B cell (primary cell): ENCODE measurements around the gene WDR53. TPM values are rescaled to one million over a fixed set of nuclear protein-coding genes. Genes with fewer than 3 reads are reported as not detected.
A peak's percentile ranks its signal among the peaks of the same experiment; 100 is the strongest.

Experiments used
- ATAC-seq: fragments of 200-7000 bp; cut with Tn5 transposase; one replicate; pipeline ENCODE4 v1.10.0; 2021; ENCODE audit warnings: low read depth, mild to moderate bottlenecking, moderate number of reproducible peaks, moderate library complexity
- CTCF ChIA-PET: fragments of 350-600 bp; sonication (Branson Sonifier 250); formaldehyde crosslinking; loops from one replicate; lab custom pipeline; 2021; ENCODE audit warnings: antibody characterized with exemption, inconsistent platforms; lab: Charles Lee
- POLR2A ChIA-PET: fragments of 350-600 bp; sonication (Branson Sonifier 250); formaldehyde crosslinking; loops from one replicate; lab custom pipeline; 2021; ENCODE audit warnings: antibody characterized with exemption; lab: Charles Lee
- DNase-seq: peaks from one replicate; pipeline ENCODE4 v3.0.0; 2013
- H2AFZ ChIP-seq: 2 replicates; pipeline ENCODE4 v1.6.1; 2012; ENCODE audit warnings: mild to moderate bottlenecking, low read depth, low read length; ENCODE audit not compliant: insufficient read depth, poor library complexity, severe bottlenecking
- H3K27ac ChIP-seq, 2 donors: 1 replicate in 1 of 2; 2 replicates in 1 of 2; pipeline ENCODE4 v1.5.1; 2012 to 2013; ENCODE audit warnings: low read length in 2 of 2, mild to moderate bottlenecking in 2 of 2, moderate library complexity in 1 of 2
- H3K27me3 ChIP-seq, 4 experiments: fragments of 200-600 bp in 1 of 4; sonication (generic) in 1 of 4; replicated peaks in 1 of 4; 1 replicate in 2 of 4; 2 replicates in 2 of 4; pipeline versions ENCODE4 v1.6.1 to v1.7.0; 2013 to 2016; ENCODE audit warnings: low read length in 3 of 4, mild to moderate bottlenecking in 2 of 4, mixed read lengths in 1 of 4, moderate library complexity in 1 of 4; ENCODE audit not compliant: insufficient read depth in 4 of 4, control insufficient read depth in 3 of 4; ENCODE audit errors: control extremely low read depth in 1 of 4
- H3K36me3 ChIP-seq, 2 experiments: replicated peaks in 1 of 2; 1 replicate in 1 of 2; 2 replicates in 1 of 2; pipeline versions ENCODE4 v1.6.1 to v1.7.1; 2013; ENCODE audit warnings: low read length in 1 of 2; ENCODE audit not compliant: insufficient read depth in 2 of 2, control insufficient read depth in 1 of 2; ENCODE audit errors: control extremely low read depth in 1 of 2, extremely low read depth in 1 of 2
- H3K4me1 ChIP-seq, 2 donors: fragments of 200-600 bp in 1 of 2; sonication (generic) in 1 of 2; 1 replicate in 1 of 2; 2 replicates in 1 of 2; pipeline versions ENCODE4 v1.5.1 to v1.6.1; 2013 to 2017; ENCODE audit warnings: low read length in 2 of 2; ENCODE audit not compliant: control insufficient read depth in 2 of 2, insufficient read depth in 2 of 2
- H3K4me2 ChIP-seq: replicated peaks from 2 replicates; pipeline ENCODE3; 2012; ENCODE audit warnings: mild to moderate bottlenecking, low read depth, low read length; ENCODE audit not compliant: poor library complexity, severe bottlenecking
- H3K4me3 ChIP-seq, 5 experiments: fragments of 200-600 bp in 1 of 5; sonication (generic) in 1 of 5; 1 replicate in 3 of 5; 2 replicates in 2 of 5; pipeline versions ENCODE4 v1.5.1 to v1.7.0; 2011 to 2016; ENCODE audit warnings: low read length in 4 of 5, mild to moderate bottlenecking in 4 of 5, low read depth in 2 of 5, control low read depth in 1 of 5, moderate library complexity in 1 of 5; ENCODE audit not compliant: insufficient read depth in 1 of 5; ENCODE audit errors: control extremely low read depth in 1 of 5, extremely low read depth in 1 of 5
- H3K79me2 ChIP-seq: fragments of 200-600 bp; sonication (generic); one replicate; pipeline ENCODE4 v1.6.0; 2016; ENCODE audit warnings: low read length; ENCODE audit not compliant: control insufficient read depth, insufficient read depth
- H3K9ac ChIP-seq: fragments of 200-600 bp; sonication (generic); 2 replicates; pipeline ENCODE4 v1.6.1; 2017; ENCODE audit warnings: mild to moderate bottlenecking, low read length, moderate library complexity
- H3K9me3 ChIP-seq, 3 donors: one replicate each; pipeline versions ENCODE4 v1.6.1 to v1.7.1; 2013; ENCODE audit warnings: low read length in 2 of 3; ENCODE audit not compliant: control insufficient read depth in 2 of 3, insufficient read depth in 1 of 3; ENCODE audit errors: control extremely low read depth in 1 of 3
- H4K20me1 ChIP-seq: 2 replicates; pipeline ENCODE4 v1.6.0; 2012; ENCODE audit warnings: mild to moderate bottlenecking, low read length; ENCODE audit not compliant: insufficient read depth, control insufficient read depth, poor library complexity, severe bottlenecking
- H3K27ac Mint-ChIP-seq: one replicate; pipeline ENCODE4 v1.8.0; 2021; ENCODE audit warnings: mixed read lengths
- H3K27me3 Mint-ChIP-seq: one replicate; pipeline ENCODE4 v1.8.0; 2021; ENCODE audit warnings: mixed read lengths
- H3K4me1 Mint-ChIP-seq: one replicate; pipeline ENCODE4 v1.8.0; 2021; ENCODE audit warnings: mixed read lengths
- H3K4me3 Mint-ChIP-seq: one replicate; pipeline ENCODE4 v1.8.0; 2021; ENCODE audit warnings: mixed read lengths
- H3K9me3 Mint-ChIP-seq: one replicate; pipeline ENCODE4 v1.8.0; 2022; ENCODE audit warnings: mixed read lengths; ENCODE audit not compliant: insufficient read depth
- EZH2 ChIP-seq: IDR thresholded peaks from 2 replicates; pipeline ENCODE4 v1.6.1; 2012; ENCODE audit warnings: borderline replicate concordance, low read depth, mild to moderate bottlenecking, moderate library complexity, low read length; ENCODE audit not compliant: insufficient read depth, poor library complexity, severe bottlenecking
- WGBS: methylation state at CpG from one replicate; pipeline ENCODE4 v1.1.5; 2013; ENCODE audit warnings: missing lambda C conversion rate; ENCODE audit not compliant: insufficient coverage; 5-methylcytosine and 5-hydroxymethylcytosine counted together
- intact Hi-C: fragments of 100-400 bp; cut with micrococcal nuclease; formaldehyde crosslinking; loops from one replicate; pipeline ENCODE4 v1.10.0; 2022
- polyA minus RNA-seq: library from RNA; depleted of rRNA, polyadenylated mRNA; stranded (reverse); fragments of >200 nt; gene quantifications from 2 replicates; pipeline ENCODE4 v1.2.3, GENCODE V29; 2012
- polyA plus RNA-seq: library from polyadenylated mRNA; depleted of rRNA; stranded (reverse); fragments of >200 nt; gene quantifications from 2 replicates; pipeline ENCODE4 v1.2.3, GENCODE V29; 2012
- total RNA-seq, 2 donors: library from RNA; stranded (reverse); fragments of 120-200 nt in 1 of 2; gene quantifications; 1 replicate in 1 of 2; 2 replicates in 1 of 2; pipeline versions ENCODE4 v1.2.3 to v1.2.4, GENCODE V29; 2013 to 2022
- TF ChIP-seq, protein P1 (sequence below): fragments of 200-600 bp; IDR thresholded peaks from one replicate; pipeline ENCODE4 v1.8.0; 2022; ENCODE audit warnings: antibody characterized with exemption, mild to moderate bottlenecking

Gene WDR53
- total RNA-seq: 18.2 and 21.0 TPM in 2 replicates
- total RNA-seq (2013): 14.2 TPM
- polyA plus RNA-seq: 8.2 and 8.4 TPM in 2 replicates
- polyA minus RNA-seq: 4.4 and 5.0 TPM in 2 replicates

GRCh38 chr3:196568246-196569002 lies at the start of gene WDR53, which contains the start of gene FBXO45:
WDR53 (minus strand) TSS chr3:196568554; CDS start chr3:196561475, 7,079 bp downstream.
FBXO45 (plus strand) TSS chr3:196568660; CDS start chr3:196568985, 325 bp downstream.
- no peaks in the 10 kb centered on the region for H3K27me3 Mint-ChIP-seq
- peaks cover 28% of the 10 kb centered on the region for H3K4me1 Mint-ChIP-seq
- H3K9me3 ChIP-seq: no peaks in the 10 kb centered on the region
- peaks cover 3% of the 10 kb centered on the region for H4K20me1 ChIP-seq
- TF ChIP-seq, protein P1, sequence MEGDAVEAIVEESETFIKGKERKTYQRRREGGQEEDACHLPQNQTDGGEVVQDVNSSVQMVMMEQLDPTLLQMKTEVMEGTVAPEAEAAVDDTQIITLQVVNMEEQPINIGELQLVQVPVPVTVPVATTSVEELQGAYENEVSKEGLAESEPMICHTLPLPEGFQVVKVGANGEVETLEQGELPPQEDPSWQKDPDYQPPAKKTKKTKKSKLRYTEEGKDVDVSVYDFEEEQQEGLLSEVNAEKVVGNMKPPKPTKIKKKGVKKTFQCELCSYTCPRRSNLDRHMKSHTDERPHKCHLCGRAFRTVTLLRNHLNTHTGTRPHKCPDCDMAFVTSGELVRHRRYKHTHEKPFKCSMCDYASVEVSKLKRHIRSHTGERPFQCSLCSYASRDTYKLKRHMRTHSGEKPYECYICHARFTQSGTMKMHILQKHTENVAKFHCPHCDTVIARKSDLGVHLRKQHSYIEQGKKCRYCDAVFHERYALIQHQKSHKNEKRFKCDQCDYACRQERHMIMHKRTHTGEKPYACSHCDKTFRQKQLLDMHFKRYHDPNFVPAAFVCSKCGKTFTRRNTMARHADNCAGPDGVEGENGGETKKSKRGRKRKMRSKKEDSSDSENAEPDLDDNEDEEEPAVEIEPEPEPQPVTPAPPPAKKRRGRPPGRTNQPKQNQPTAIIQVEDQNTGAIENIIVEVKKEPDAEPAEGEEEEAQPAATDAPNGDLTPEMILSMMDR: no peak
- TF ChIP-seq EZH2: no peak
- H3K27ac Mint-ChIP-seq: peak within 1 kb of the TSS; percentile 95
- under 1% methylated on average over 87 of the region's 87 CpGs for WGBS
- peaks cover 60% of the 10 kb centered on the region for H3K79me2 ChIP-seq
- CTCF ChIA-PET: interaction anchor here (1.3 to 1.7 kb wide), 3 partner anchors 40 to 315 kb away, joined by 4 to 6 read pairs (median 6); partner anchors contain the start of gene PAK2
- DNase-seq (peak; percentile 97), ATAC-seq (peak; percentile 90)
- H3K4me3 ChIP-seq: peak within 1 kb of the TSS; percentile 89 to 99 (median 97)
- peak within 1 kb of the TSS; percentile 91 for H3K9ac ChIP-seq
- H3K4me1 ChIP-seq: peaks cover 17 to 21% of the 10 kb centered on the region in 2 donors
- peak within 1 kb of the TSS; percentile 94 for H2AFZ ChIP-seq
- intact Hi-C loops: loop anchor here (1.0 to 2.0 kb wide), 13 partner anchors 31 to 402 kb away; partner anchors contain the start of genes CEP19, DYNLT2B, NCBP2 and PAK2
- peaks cover 0 to 7% of the 10 kb centered on the region in 2 experiments for H3K36me3 ChIP-seq
- H3K4me2 ChIP-seq: peak within 1 kb of the TSS; percentile 99
- H3K9me3 Mint-ChIP-seq: no peaks in the 10 kb centered on the region
- POLR2A ChIA-PET: interaction anchor here (0.5 to 1.4 kb wide), 5 partner anchors 12 to 665 kb away, joined by 3 to 6 read pairs (median 5); partner anchors contain the start of genes NCBP2 and PAK2
- no peaks in the 10 kb centered on the region for H3K27me3 ChIP-seq
- H3K27ac ChIP-seq: peak within 1 kb of the TSS; percentile 74 to 94
- H3K4me3 Mint-ChIP-seq: peak within 1 kb of the TSS; percentile 98
